H1 (cell line): ENCODE results near the gene SIRT6. TPM values are rescaled to one million over a fixed set of nuclear protein-coding genes. Genes with fewer than 3 reads are reported as not detected.

ENCODE experiments used
- CTCF ChIA-PET: fragments of 300-600 bp; sonication (Branson Sonifier 250); formaldehyde crosslinking; loops from one replicate; lab custom pipeline; 2021; ENCODE audit not compliant: partially characterized antibody; lab: Charles Lee
- POLR2A ChIA-PET: fragments of 300-600 bp; sonication (Branson Sonifier 250); formaldehyde crosslinking; loops from one replicate; lab custom pipeline; 2021; ENCODE audit warnings: inconsistent platforms; ENCODE audit not compliant: partially characterized antibody; lab: Charles Lee
- DNase-seq, 2 experiments: peaks; one replicate each; pipeline versions ENCODE4 v3.0.0 to v3.0.0-alpha.2; 2010 to 2022; ENCODE audit warnings: low spot score in 2 of 2, low read depth in 1 of 2, mixed read lengths in 1 of 2
- FAIRE-seq: peaks from 2 replicates; lab custom pipeline; 2011; peaks lifted over from hg19 to GRCh38; lab: Jason Lieb, UNC
- H2AFZ ChIP-seq: 2 replicates; pipeline ENCODE4 v1.8.1; 2012; ENCODE audit warnings: low read length, inconsistent platforms
- H2AK5ac ChIP-seq: 2 replicates; pipeline ENCODE4 v1.6.1; 2013; ENCODE audit warnings: low read depth, low read length
- H2BK120ac ChIP-seq: replicated peaks from 2 replicates; pipeline ENCODE3; 2013; ENCODE audit warnings: low read depth, low read length, inconsistent platforms
- H2BK12ac ChIP-seq: 2 replicates; pipeline ENCODE4 v1.6.1; 2013; ENCODE audit warnings: low read depth, low read length
- H2BK15ac ChIP-seq: 2 replicates; pipeline ENCODE4 v1.6.1; 2013; ENCODE audit warnings: low read length
- H2BK20ac ChIP-seq: 2 replicates; pipeline ENCODE4 v1.6.1; 2013; ENCODE audit warnings: low read length
- H2BK5ac ChIP-seq: 2 replicates; pipeline ENCODE4 v1.6.1; 2013; ENCODE audit warnings: low read depth, low read length
- H3K14ac ChIP-seq: 2 replicates; pipeline ENCODE4 v1.6.1; 2013; ENCODE audit warnings: inconsistent platforms; ENCODE audit not compliant: insufficient read length
- H3K18ac ChIP-seq: 2 replicates; pipeline ENCODE4 v1.6.1; 2013; ENCODE audit warnings: low read length; ENCODE audit errors: extremely low read depth
- H3K23ac ChIP-seq: 2 replicates; pipeline ENCODE4 v1.6.1; 2013; ENCODE audit warnings: inconsistent platforms; ENCODE audit not compliant: insufficient read length
- H3K23me2 ChIP-seq: 2 replicates; pipeline ENCODE4 v1.6.1; 2013; ENCODE audit warnings: low read depth, low read length
- H3K27ac ChIP-seq: 2 replicates; pipeline ENCODE4 v1.6.1; 2011; ENCODE audit warnings: low read depth, low read length, inconsistent platforms
- H3K27me3 ChIP-seq, 4 experiments: replicated peaks in 1 of 4; 1 replicate in 1 of 4; 2 replicates in 3 of 4; pipeline versions ENCODE4 v1.6.1 to v1.8.1; 2011 to 2013; ENCODE audit warnings: low read length in 3 of 4, mild to moderate bottlenecking in 3 of 4, inconsistent platforms in 2 of 4, mixed read lengths in 2 of 4, moderate library complexity in 1 of 4; ENCODE audit not compliant: control insufficient read depth in 3 of 4, insufficient read depth in 3 of 4; ENCODE audit errors: extremely low read depth in 1 of 4
- H3K36me3 ChIP-seq, 4 experiments: 2 replicates each; pipeline versions ENCODE4 v1.6.1 to v1.8.1; 2011 to 2013; ENCODE audit warnings: mild to moderate bottlenecking in 4 of 4, low read length in 3 of 4, moderate library complexity in 2 of 4, control low read depth in 1 of 4, inconsistent platforms in 1 of 4; ENCODE audit not compliant: insufficient read depth in 4 of 4, control insufficient read depth in 2 of 4
- H3K4ac ChIP-seq: replicated peaks from 2 replicates; pipeline ENCODE3; 2013; ENCODE audit warnings: low read length, low read depth, mixed read lengths, inconsistent platforms; ENCODE audit not compliant: insufficient read length
- H3K4me1 ChIP-seq, 4 experiments: replicated peaks in 1 of 4; 1 replicate in 1 of 4; 2 replicates in 3 of 4; pipeline versions ENCODE4 v1.6.1 to v1.8.1; 2011 to 2013; ENCODE audit warnings: low read length in 3 of 4, inconsistent platforms in 2 of 4, mixed read lengths in 1 of 4; ENCODE audit not compliant: insufficient read depth in 4 of 4, control insufficient read depth in 3 of 4
- H3K4me2 ChIP-seq, 2 experiments: 2 replicates each; pipeline versions ENCODE4 v1.6.1 to v1.8.1; 2011 to 2013; ENCODE audit warnings: low read depth in 2 of 2, low read length in 2 of 2, control low read depth in 1 of 2, inconsistent platforms in 1 of 2, mild to moderate bottlenecking in 1 of 2; ENCODE audit not compliant: insufficient read depth in 1 of 2
- H3K4me3 ChIP-seq, 4 experiments: fragments of 200-600, 300-600 bp in 1 of 4; sonication (generic), shearing (Covaris generic), sonication (Bioruptor Twin) in 1 of 4; 2 replicates each; pipeline versions ENCODE4 v1.5.1 to v1.8.1; 2011 to 2016; ENCODE audit warnings: low read length in 4 of 4, low read depth in 3 of 4, control low read depth in 2 of 4, inconsistent platforms in 2 of 4, mild to moderate bottlenecking in 2 of 4, mixed read lengths in 1 of 4, moderate library complexity in 1 of 4; ENCODE audit not compliant: insufficient read depth in 2 of 4; ENCODE audit errors: extremely low read depth in 1 of 4
- H3K56ac ChIP-seq: replicated peaks from 2 replicates; pipeline ENCODE3; 2013; ENCODE audit warnings: low read depth, mild to moderate bottlenecking, mixed read lengths, low read length, inconsistent platforms; ENCODE audit not compliant: insufficient read length
- H3K79me1 ChIP-seq: 2 replicates; pipeline ENCODE4 v1.6.1; 2013; ENCODE audit warnings: low read depth, low read length, control low read depth
- H3K79me2 ChIP-seq, 2 experiments: 2 replicates each; pipeline versions ENCODE4 v1.6.1 to v1.8.1; 2012 to 2013; ENCODE audit warnings: low read length in 2 of 2, mild to moderate bottlenecking in 2 of 2, inconsistent platforms in 1 of 2; ENCODE audit not compliant: insufficient read depth in 2 of 2, control insufficient read depth in 1 of 2
- H3K9ac ChIP-seq, 4 experiments: replicated peaks in 1 of 4; 1 replicate in 1 of 4; 2 replicates in 3 of 4; pipeline versions ENCODE4 v1.6.1 to v1.8.1; 2011 to 2013; ENCODE audit warnings: low read depth in 3 of 4, low read length in 3 of 4, control low read depth in 2 of 4, mild to moderate bottlenecking in 2 of 4, moderate library complexity in 2 of 4, inconsistent platforms in 1 of 4; ENCODE audit errors: extremely low read depth in 1 of 4
- H3K9me3 ChIP-seq, 2 experiments: 2 replicates each; pipeline versions ENCODE4 v1.6.1 to v1.8.1; 2012 to 2013; ENCODE audit warnings: mild to moderate bottlenecking in 2 of 2, moderate library complexity in 2 of 2, control low read depth in 1 of 2, inconsistent platforms in 1 of 2, low read depth in 1 of 2, low read length in 1 of 2, mixed read lengths in 1 of 2; ENCODE audit not compliant: insufficient read depth in 2 of 2
- H4K20me1 ChIP-seq, 2 experiments: replicated peaks in 1 of 2; 2 replicates each; pipeline versions ENCODE3 to v1.8.1; 2011 to 2013; ENCODE audit warnings: inconsistent platforms in 2 of 2, low read length in 2 of 2, mild to moderate bottlenecking in 1 of 2; ENCODE audit not compliant: insufficient read depth in 2 of 2, control insufficient read depth in 1 of 2
- H4K5ac ChIP-seq: 2 replicates; pipeline ENCODE4 v1.6.1; 2013; ENCODE audit warnings: low read length, low read depth, mixed read lengths, inconsistent platforms; ENCODE audit not compliant: insufficient read length
- H4K8ac ChIP-seq: 2 replicates; pipeline ENCODE4 v1.8.0; 2013; ENCODE audit warnings: mild to moderate bottlenecking, moderate library complexity, low read length, inconsistent platforms; ENCODE audit not compliant: insufficient read depth; ENCODE audit errors: extremely low read depth
- H4K91ac ChIP-seq: replicated peaks from 2 replicates; pipeline ENCODE3; 2013; ENCODE audit warnings: low read length, mixed read lengths, inconsistent platforms; ENCODE audit not compliant: insufficient read length
- BACH1 ChIP-seq: IDR thresholded peaks from 2 replicates; pipeline ENCODE4 v1.6.1; 2012; ENCODE audit warnings: low read length, improper control_type of control experiment
- JUND ChIP-seq: IDR thresholded peaks from 2 replicates; pipeline ENCODE4 v1.6.1; 2011; ENCODE audit warnings: mild to moderate bottlenecking, improper control_type of control experiment, low read length
- PHF8 ChIP-seq: fragments of 200-600 bp; sonication (generic); conservative IDR thresholded peaks from 2 replicates; pipeline ENCODE4 v1.7.1; 2012; ENCODE audit warnings: low read depth, mild to moderate bottlenecking, inconsistent platforms, low read length, moderate library complexity
- SAP30 ChIP-seq: fragments of 300-600 bp; sonication (generic); IDR thresholded peaks from 2 replicates; pipeline ENCODE4 v1.7.1; 2012; ENCODE audit warnings: low read length, moderate library complexity, mild to moderate bottlenecking, inconsistent platforms; ENCODE audit not compliant: insufficient read depth, insufficient replicate concordance
- SIX5 ChIP-seq: IDR thresholded peaks from 2 replicates; pipeline ENCODE4 v1.6.1; 2011; ENCODE audit warnings: mild to moderate bottlenecking, low read depth, low read length
- SP1 ChIP-seq: IDR thresholded peaks from 2 replicates; pipeline ENCODE4 v1.6.1; 2011; ENCODE audit warnings: low read depth, low read length
- TBP ChIP-seq: IDR thresholded peaks from 2 replicates; pipeline ENCODE4 v1.6.1; 2011; ENCODE audit warnings: low read depth, low read length, improper control_type of control experiment
- WGBS, 2 experiments: shearing (Covaris generic) in 1 of 2; methylation state at CpG; one replicate each; pipeline versions ENCODE4 v1.1.6 to v1.1.7; 2013 to 2015; ENCODE audit warnings: low lambda C conversion rate in 2 of 2, mixed read lengths in 2 of 2, inconsistent platforms in 1 of 2, low coverage in 1 of 2, missing lambda C conversion rate in 1 of 2; ENCODE audit not compliant: insufficient replicate concordance in 2 of 2, insufficient coverage in 1 of 2, insufficient read length in 1 of 2; ENCODE audit errors: extremely low coverage in 1 of 2, missing lambda C conversion rate in 1 of 2; 5-methylcytosine and 5-hydroxymethylcytosine counted together
- polyA plus RNA-seq, 7 experiments: library from polyadenylated mRNA; depleted of rRNA in 3 of 7; stranded (reverse) in 5 of 7; unstranded in 2 of 7; fragments of >200 nt in 5 of 7; fragments of 200-250 nt in 2 of 7; gene quantifications; 1 replicate in 5 of 7; 2 replicates in 1 of 7; 4 replicates in 1 of 7; pipeline versions ENCODE4 v1.2.1 to v1.2.3, GENCODE V29; 2011 to 2013; ENCODE audit warnings: missing spikeins in 2 of 7, mixed read lengths in 2 of 7
- total RNA-seq: library from RNA; stranded (reverse); fragmentation: NEBNext Ultra II Directional; extraction: Animal tissue kit (Norgen Biotek cat#: 25700); gene quantifications from 2 replicates; pipeline ENCODE4 v1.2.1, GENCODE V29; 2021
- TF ChIP-seq, protein P1 (sequence below): IDR thresholded peaks from 2 replicates; pipeline ENCODE4 v1.6.1; 2011; ENCODE audit warnings: low read length, improper control_type of control experiment
- TF ChIP-seq, protein P2 (sequence below), 3 experiments: IDR thresholded peaks; 1 replicate in 2 of 3; 2 replicates in 1 of 3; pipeline versions ENCODE4 v1.5.1 to v1.6.1; 2011; ENCODE audit warnings: low read length in 3 of 3, mild to moderate bottlenecking in 3 of 3, inconsistent platforms in 2 of 3, low read depth in 1 of 3, moderate library complexity in 1 of 3; ENCODE audit not compliant: insufficient read depth in 1 of 3; ENCODE audit errors: control extremely low read depth in 1 of 3

The SIRT6 gene
- total and polyA plus RNA-seq, 2 of the 8 experiments (the other 6 are each of a cell fraction or from before 2014, with no cell fraction given), result 25.2 to 27.0 TPM

DNA sequence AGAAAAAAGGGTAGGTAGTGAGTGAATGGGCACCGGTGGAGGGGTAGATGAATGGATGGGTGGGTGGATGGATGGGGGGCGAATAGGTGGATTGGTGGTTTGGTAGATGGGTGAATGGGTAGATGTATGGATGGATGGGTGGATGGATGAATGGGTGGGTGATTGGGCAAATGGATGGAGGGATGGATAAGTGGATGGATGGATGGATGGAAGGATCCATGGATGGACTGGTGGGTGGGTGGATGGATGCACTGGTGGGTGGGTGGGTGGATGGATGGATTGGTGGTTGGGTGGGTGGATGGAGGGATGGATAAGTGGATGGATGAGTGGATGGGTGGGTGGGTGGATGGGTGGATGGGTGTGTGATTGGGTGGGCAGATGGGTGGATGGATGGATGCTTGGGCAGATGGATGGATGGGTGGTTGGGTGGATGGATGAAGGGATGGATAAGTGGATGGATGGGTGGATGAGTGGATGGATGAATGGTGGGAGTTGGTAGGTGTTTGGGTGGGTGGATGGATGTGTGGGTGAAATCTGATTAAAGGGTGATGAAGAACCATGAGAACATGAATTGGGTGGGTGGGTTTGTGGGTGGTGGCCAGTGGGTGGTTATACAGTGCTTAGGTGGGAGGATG lies 2.5 kb upstream of the SIRT6 start:
- peaks cover 0 to 3% of the 10 kb centered on the region in 2 experiments for H4K20me1 ChIP-seq
- no peaks in the 10 kb centered on the region; a peak in 1 of 4 replicates for H3K79me2 ChIP-seq
- no peak overlapping the region for H3K56ac ChIP-seq
- H3K4me1 ChIP-seq, result peaks cover 0 to 3% (median under 1%) of the 10 kb centered on the region in 4 experiments; a peak in 3 of 7 replicates
- H2BK5ac ChIP-seq, result no peak overlapping the region
- H3K4ac ChIP-seq, result no peak overlapping the region
- peaks cover 13% of the 10 kb centered on the region for H3K23me2 ChIP-seq
- H3K18ac ChIP-seq, result no peak overlapping the region
- H3K36me3 ChIP-seq, result no peaks in the 10 kb centered on the region; a peak in 1 of 8 replicates
- H4K8ac ChIP-seq, result no peak overlapping the region
- H3K27me3 ChIP-seq, result 0 out of 7 replicates have a peak, but pooled peaks cover 0 to 2% (median 0%) of the 10 kb centered on the region in 4 experiments
- H3K27ac ChIP-seq, result no peak overlapping the region
- ChIA-PET CTCF (interaction anchor here (0.8 to 2.5 kb wide), 5 partner anchors 15 to 45 kb away, joined by 3 to 11 read pairs (median 5); no protein-coding TSS in a partner anchor), POLR2A (no interaction called here)
- no peak overlapping the region for H3K4me2 ChIP-seq
- no peak overlapping the region for H2BK15ac ChIP-seq
- WGBS, 2 experiments, result 86 to 100% methylated on average over 1 to 2 of the region's 2 CpGs
- H2AFZ ChIP-seq, result no peak overlapping the region
- H2BK120ac ChIP-seq, result no peak overlapping the region
- FAIRE-seq, result no peak
- peaks cover 2% of the 10 kb centered on the region for H3K79me1 ChIP-seq
- H3K23ac ChIP-seq, result no peak overlapping the region
- H3K14ac ChIP-seq, result no peak overlapping the region
- no peak overlapping the region for H3K9ac ChIP-seq
- H4K91ac ChIP-seq, result no peak overlapping the region
- no peak overlapping the region for H3K4me3 ChIP-seq
- no peak overlapping the region for H2BK12ac ChIP-seq
- DNase-seq, result no peak
- H3K9me3 ChIP-seq, result no peaks in the 10 kb centered on the region
- no peak overlapping the region for H4K5ac ChIP-seq
- H2BK20ac ChIP-seq, result no peak overlapping the region
- peak overlapping the region; percentile 61; the same call in 1 of the 2 replicates for H2AK5ac ChIP-seq
- TF ChIP-seq, protein P1, sequence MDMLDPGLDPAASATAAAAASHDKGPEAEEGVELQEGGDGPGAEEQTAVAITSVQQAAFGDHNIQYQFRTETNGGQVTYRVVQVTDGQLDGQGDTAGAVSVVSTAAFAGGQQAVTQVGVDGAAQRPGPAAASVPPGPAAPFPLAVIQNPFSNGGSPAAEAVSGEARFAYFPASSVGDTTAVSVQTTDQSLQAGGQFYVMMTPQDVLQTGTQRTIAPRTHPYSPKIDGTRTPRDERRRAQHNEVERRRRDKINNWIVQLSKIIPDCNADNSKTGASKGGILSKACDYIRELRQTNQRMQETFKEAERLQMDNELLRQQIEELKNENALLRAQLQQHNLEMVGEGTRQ, result no peak
- TF ChIP-seq, protein P2, sequence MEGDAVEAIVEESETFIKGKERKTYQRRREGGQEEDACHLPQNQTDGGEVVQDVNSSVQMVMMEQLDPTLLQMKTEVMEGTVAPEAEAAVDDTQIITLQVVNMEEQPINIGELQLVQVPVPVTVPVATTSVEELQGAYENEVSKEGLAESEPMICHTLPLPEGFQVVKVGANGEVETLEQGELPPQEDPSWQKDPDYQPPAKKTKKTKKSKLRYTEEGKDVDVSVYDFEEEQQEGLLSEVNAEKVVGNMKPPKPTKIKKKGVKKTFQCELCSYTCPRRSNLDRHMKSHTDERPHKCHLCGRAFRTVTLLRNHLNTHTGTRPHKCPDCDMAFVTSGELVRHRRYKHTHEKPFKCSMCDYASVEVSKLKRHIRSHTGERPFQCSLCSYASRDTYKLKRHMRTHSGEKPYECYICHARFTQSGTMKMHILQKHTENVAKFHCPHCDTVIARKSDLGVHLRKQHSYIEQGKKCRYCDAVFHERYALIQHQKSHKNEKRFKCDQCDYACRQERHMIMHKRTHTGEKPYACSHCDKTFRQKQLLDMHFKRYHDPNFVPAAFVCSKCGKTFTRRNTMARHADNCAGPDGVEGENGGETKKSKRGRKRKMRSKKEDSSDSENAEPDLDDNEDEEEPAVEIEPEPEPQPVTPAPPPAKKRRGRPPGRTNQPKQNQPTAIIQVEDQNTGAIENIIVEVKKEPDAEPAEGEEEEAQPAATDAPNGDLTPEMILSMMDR (IDR thresholded peaks at IDR 0.05; ENCODE audit: control extremely low read depth in 1 of 3, insufficient read depth in 1 of 3, low read depth in 1 of 3, low read length in 3 of 3), result no peak
- TF ChIP-seq TBP (no peak), BACH1 (no peak), PHF8 (no peak), JUND (no peak), SAP30 (no peak), SP1 (no peak), SIX5 (no peak)
